GM21619 (cell line): ENCODE measurements around the gene KCNA10.

Experiments used
- ATAC-seq: cut with Tn5 transposase; IDR thresholded peaks from one replicate; pipeline ENCODE4 v1.9.1; 2021; ENCODE audit not compliant: unreplicated experiment

The KCNA10 gene

DNA sequence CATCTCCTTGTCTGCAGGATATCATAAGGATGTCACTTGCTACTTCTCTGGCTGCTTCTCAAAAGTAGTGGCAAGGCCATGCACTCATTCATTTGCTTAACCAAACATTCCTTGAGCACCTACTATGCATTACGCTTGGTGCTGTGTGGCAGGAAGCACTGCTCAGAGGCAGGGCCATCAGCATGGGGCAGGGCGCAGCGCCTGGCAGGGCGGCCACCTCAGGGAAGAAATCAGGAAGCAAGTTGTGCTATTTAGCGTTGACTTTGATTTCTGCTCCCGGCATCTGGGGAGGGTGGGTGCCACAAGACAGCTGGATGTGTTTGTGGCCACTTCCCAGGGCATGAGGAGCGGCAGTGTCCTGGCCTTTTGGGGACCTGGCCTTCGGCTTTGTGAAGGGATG lies 40.1 kb downstream of the KCNA10 start:
- ATAC-seq: no peak

GRCh38 chr1:110477967-110478640 lies 40.9 kb downstream of the KCNA10 start:
- no peak for ATAC-seq

GRCh38 chr1:110477445-110477957 lies 41.5 kb downstream of the KCNA10 start:
- no peak for ATAC-seq

DNA sequence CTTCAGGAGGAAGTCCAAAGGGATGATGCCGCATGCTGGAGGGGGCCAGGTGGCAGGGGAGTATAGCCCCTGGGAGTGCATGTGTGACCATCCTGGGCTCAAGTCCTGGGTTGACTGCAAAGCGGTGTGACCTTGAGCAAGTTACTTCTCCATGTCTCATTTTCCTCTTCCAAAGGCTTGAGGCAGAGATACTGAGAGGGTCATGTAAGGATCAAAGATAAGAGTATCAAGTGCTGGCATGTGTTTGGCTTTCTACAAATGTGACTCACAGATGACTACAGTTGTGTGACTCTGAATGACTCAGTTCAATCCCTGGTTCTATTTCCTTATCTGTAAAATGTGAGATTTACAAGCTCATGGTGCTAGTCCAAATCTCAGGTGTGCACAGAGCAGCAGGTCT lies 41.9 kb downstream of the KCNA10 start:
- ATAC-seq: no peak

DNA sequence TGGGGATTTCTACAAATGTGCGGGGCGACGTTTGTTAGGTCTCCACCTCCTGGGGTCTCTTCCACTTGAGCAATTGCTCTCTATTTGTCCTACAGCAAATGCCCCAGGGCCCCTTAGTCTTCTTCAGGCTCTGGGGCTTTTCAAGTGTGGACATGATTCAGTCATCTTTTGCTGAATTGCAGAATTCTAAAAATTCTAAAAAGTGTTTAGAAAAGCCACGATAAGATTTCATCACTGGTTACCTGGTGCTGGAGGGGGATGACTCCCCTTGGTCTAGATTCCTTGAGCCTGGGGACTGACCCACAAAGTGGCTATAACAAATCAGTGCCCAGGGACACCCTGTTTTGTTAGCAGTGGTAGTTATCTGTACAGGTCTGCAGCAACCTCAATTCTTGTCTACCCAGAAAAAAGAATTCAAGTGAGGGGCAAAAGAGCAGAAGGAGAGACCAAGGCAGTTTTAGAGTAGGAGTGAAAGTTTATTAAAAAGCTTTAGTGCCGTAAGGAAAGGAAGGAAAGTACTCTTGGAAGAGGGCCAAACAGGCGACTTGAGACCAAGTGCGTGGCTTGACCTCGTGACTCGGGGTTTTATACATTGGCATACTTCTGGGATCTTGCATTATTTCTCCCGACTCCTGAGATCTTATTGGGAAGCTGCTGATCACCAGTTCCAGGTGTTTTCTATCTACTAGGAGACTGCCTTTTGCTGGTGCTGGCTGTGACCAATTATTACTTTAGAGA lies 42.8 kb downstream of the KCNA10 start:
- ATAC-seq: no peak

GRCh38 chr1:110475362-110476027 lies 43.5 kb downstream of the KCNA10 start:
- ATAC-seq: no peak

GRCh38 chr1:110474444-110474843 lies 44.5 kb downstream of the KCNA10 start:
- ATAC-seq: no peak

DNA sequence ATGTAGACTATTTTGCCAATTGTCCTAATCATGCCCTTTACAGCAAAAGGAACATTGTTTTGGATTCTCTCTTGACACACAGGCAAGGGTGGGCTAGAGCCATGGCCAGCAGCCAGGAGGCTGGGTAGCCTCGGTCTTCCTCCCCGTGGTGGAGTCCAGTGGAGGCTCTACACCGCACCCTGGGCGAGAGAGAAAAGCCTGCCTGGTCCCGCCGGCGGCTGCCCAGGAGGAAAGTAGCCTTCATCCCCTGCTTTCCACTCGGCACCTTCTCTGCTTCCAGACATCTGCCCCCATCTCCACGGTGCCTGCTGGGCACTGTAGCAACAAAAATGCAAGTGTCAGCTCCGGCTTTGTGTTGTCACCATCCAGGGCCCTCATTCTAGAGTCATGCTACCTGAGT lies 46.4 kb downstream of the KCNA10 start:
- ATAC-seq: no peak

DNA sequence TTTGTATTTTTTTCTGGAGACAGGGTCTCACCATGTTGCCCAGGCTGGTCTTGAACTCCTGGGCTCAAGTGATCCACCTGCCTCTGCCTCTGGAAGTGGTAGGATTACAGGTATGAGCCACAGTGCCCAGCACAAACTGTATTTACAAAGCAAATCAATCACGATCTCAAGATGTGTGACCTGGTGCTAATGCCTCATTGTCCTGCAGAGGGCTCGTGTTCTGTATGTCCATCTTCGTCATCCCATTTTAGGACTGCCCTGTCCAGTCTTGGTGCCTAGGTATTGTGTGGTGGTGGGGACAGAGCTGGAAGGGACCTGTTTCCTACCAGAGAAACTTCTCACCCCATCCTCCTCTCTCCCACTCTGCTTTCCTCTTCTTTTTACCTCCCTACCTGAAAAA lies 47.8 kb downstream of the KCNA10 start:
- no peak for ATAC-seq
